Neutrophil (primary cell): ENCODE results near the gene ENTPD6.
"Not testable (repeated sequence)": the region's sequence is repeated elsewhere in the genome, so short reads cannot be mapped to it uniquely, and the experiment has no call there.

Experiments
- H3K27ac ChIP-seq: fragments of 200-600 bp; sonication (generic); 2 replicates; pipeline ENCODE4 v1.5.1; 2016; ENCODE audit warnings: mild to moderate bottlenecking, moderate library complexity
- H3K27me3 ChIP-seq: fragments of 200-600 bp; sonication (generic); 2 replicates; pipeline ENCODE4 v1.6.0; 2016; ENCODE audit warnings: mild to moderate bottlenecking
- H3K36me3 ChIP-seq: fragments of 200-600 bp; sonication (generic); 2 replicates; pipeline ENCODE4 v1.5.1; 2017
- H3K4me1 ChIP-seq, 2 experiments: fragments of 200-600 bp in 1 of 2; sonication (generic) in 1 of 2; 1 replicate in 1 of 2; 2 replicates in 1 of 2; pipeline versions ENCODE4 v1.5.1 to v1.6.1; 2013 to 2016; ENCODE audit warnings: low read depth in 1 of 2, low read length in 1 of 2, mild to moderate bottlenecking in 1 of 2, moderate library complexity in 1 of 2; ENCODE audit not compliant: control insufficient read depth in 1 of 2, insufficient read depth in 1 of 2
- H3K4me3 ChIP-seq, 2 experiments: fragments of 200-600 bp in 1 of 2; sonication (generic) in 1 of 2; 1 replicate in 1 of 2; 2 replicates in 1 of 2; pipeline ENCODE4 v1.5.1; 2013 to 2016; ENCODE audit warnings: low read depth in 1 of 2, low read length in 1 of 2, mild to moderate bottlenecking in 1 of 2, moderate library complexity in 1 of 2
- H3K9me3 ChIP-seq: fragments of 200-600 bp; sonication (generic); 2 replicates; pipeline ENCODE4 v1.5.1; 2016
- CTCF ChIP-seq: fragments of 200-600 bp; sonication (generic); IDR thresholded peaks from 2 replicates; pipeline ENCODE4 v1.5.1; 2016; ENCODE audit warnings: antibody characterized with exemption

The ENTPD6 gene

GRCh38 chr20:25150016-25150415 is 45.5 kb upstream of the ENTPD6 start:
- H3K4me1 ChIP-seq, result no peaks in the 10 kb centered on the region
- TF ChIP-seq CTCF, result no peak
- peaks cover 62% of the 10 kb centered on the region for H3K27me3 ChIP-seq
- no peak overlapping the region for H3K27ac ChIP-seq
- no peaks in the 10 kb centered on the region for H3K9me3 ChIP-seq
- no peak overlapping the region for H3K4me3 ChIP-seq
- no peaks in the 10 kb centered on the region for H3K36me3 ChIP-seq

DNA sequence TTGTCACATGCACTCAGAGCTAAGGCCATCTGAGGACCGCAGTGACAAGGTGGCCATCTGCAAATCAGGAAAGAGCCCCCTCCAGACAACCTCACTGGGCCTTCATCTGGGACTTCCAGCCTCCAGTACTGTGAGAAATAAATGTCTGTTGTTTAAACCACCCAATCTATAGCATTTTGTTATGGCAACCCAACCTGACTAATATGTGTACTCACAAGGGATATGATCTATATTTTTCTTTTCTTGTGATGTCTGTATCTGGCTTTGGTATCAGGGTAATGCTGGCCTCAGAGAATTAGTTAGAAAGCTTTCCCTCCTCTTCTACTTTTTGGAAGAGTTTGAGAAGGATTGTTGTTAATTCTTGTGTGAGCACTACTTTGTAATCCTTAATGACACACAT is 37.5 kb upstream of the ENTPD6 start:
- Histone ChIP-seq H3K27ac (no peak overlapping the region), H3K36me3 (no peaks in the 10 kb centered on the region), H3K9me3 (no peaks in the 10 kb centered on the region), H3K4me1 (no peaks in the 10 kb centered on the region), H3K4me3 (no peak overlapping the region), H3K27me3 (peaks cover 24% of the 10 kb centered on the region)
- TF ChIP-seq CTCF, result no peak

- no peaks in the 10 kb centered on the region for H3K9me3 ChIP-seq
- H3K27ac ChIP-seq, result no peak overlapping the region
- H3K4me1 ChIP-seq, result no peaks in the 10 kb centered on the region
- H3K36me3 ChIP-seq, result no peaks in the 10 kb centered on the region
- peaks cover 21% of the 10 kb centered on the region for H3K27me3 ChIP-seq
- no peak for TF ChIP-seq CTCF
- H3K4me3 ChIP-seq, result no peak overlapping the region
Measured at GRCh38 chr20:25160467-25160866, 35.0 kb upstream of the ENTPD6 start.

DNA sequence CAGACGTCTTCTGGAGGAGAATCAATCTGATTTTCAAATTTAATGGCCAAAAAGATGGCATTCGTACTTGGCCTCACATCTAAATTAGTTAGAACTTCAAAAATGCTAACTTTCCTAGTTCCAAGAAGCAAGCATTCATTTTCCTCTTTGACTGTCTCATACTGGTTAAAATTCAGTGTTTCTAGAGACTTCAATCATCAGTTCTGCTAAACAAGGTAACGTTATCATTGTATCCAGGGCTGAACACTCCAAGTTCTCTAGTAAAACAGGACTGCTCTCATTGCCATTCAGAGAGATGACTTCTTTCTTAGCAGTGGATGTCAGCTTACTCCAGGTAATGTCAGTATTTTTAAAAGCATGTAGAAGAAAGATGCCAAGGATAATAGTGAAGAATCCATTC is 34.6 kb upstream of the ENTPD6 start:
- no peak for TF ChIP-seq CTCF
- no peak overlapping the region for H3K27ac ChIP-seq
- H3K4me1 ChIP-seq, result no peaks in the 10 kb centered on the region
- peaks cover 21% of the 10 kb centered on the region for H3K27me3 ChIP-seq
- no peaks in the 10 kb centered on the region for H3K36me3 ChIP-seq
- no peaks in the 10 kb centered on the region for H3K9me3 ChIP-seq
- H3K4me3 ChIP-seq, result no peak overlapping the region

DNA sequence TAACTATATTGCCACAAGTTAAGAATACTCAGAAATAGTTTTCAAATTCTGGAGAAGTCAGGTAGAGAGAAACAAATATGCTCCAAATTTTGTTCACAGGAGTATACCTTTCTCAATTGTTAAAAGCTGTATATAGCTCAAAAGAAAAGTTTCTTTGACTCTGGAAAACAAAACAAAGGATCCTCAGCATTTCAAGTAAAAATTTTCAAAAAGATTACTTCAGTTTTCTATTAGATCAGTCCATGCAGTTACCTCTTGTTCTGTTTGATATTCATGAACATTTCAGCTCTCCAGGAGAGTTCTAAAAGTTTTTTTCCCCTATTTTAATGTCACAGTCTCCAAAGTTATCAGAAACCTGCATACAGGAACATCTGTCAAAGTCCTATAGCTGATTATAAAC is 30.4 kb upstream of the ENTPD6 start:
- peaks cover 12% of the 10 kb centered on the region for H3K27me3 ChIP-seq
- TF ChIP-seq CTCF, result no peak
- H3K36me3 ChIP-seq, result no peaks in the 10 kb centered on the region
- H3K9me3 ChIP-seq, result no peaks in the 10 kb centered on the region
- H3K4me1 ChIP-seq, result no peaks in the 10 kb centered on the region
- no peak overlapping the region for H3K4me3 ChIP-seq
- no peak overlapping the region for H3K27ac ChIP-seq

DNA sequence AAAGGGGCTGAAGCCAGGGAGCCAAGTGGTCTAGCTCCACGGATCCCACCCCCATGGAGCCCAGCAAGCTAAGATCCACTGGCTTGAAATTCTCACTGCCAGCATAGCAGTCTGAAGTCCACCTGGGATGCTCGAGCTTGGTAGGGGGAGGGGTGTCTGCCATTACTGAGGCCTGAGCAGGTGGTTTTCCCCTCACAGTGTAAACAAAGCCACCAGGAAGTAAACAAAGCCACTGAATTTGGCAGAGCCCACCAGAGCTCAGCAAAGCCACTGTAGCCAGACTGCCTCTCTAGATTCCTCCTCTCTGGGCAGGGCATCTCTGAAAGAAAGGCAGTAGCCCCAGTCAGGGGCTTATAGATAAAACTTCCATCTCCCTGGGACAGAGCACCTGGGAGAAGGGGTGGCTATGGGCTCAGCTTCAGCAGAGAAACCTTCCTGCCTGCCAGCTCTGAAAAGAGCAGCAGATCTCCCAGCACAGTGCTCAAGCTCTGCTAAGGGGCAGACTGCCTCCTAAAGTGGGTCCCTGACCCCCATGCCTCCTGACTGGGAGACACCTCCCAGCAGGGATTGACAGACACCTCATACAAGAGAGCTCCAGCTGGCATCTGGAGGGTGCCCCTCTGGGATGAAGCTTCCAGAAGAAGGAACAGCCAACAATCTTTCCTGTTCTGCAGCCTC is 29.3 kb upstream of the ENTPD6 start:
- H3K27ac ChIP-seq, H3K9me3 ChIP-seq, H3K36me3 ChIP-seq, H3K27me3 ChIP-seq, H3K4me3 ChIP-seq, H3K4me1 ChIP-seq: not testable (repeated sequence)
